CD4-positive, alpha-beta T cell treated with Interleukin-1 beta for 1 hour (primary cell): ENCODE results near the gene ATP2B3.

Source experiments
- DNase-seq, 2 donors: peaks; one replicate each; pipeline ENCODE4 v3.0.0-alpha.2; 2020 to 2022

The ATP2B3 gene

GRCh38 chrX:153539171-153539978, 21.9 kb downstream of the ATP2B3 start:
- peak; percentile 55 to 56 for DNase-seq

DNA sequence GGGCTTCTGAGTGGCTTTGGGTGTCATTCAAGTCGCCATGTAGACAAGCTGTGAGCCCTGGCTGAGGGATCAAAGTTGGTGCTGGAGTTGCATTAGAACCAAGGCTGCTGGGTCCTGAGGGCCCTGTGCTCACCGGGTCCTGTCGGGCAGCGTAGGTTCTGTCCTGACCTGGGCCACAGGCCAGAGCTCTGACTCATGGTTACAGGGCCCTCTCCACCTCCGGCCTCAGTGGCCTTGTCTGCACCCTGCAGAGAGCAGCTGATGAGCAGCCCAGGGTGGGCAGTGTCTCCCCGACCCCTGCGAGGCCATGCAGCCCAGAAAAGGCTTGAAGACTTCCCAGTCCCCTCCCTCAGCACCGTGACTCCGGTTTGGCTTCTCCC, 22.5 kb downstream of the ATP2B3 start:
- no peak for DNase-seq

- no peak for DNase-seq
Measured at GRCh38 chrX:153544727-153545126, 27.3 kb downstream of the ATP2B3 start.

- DNase-seq = no peak
Measured at GRCh38 chrX:153546386-153546785, 28.9 kb downstream of the ATP2B3 start.

DNA sequence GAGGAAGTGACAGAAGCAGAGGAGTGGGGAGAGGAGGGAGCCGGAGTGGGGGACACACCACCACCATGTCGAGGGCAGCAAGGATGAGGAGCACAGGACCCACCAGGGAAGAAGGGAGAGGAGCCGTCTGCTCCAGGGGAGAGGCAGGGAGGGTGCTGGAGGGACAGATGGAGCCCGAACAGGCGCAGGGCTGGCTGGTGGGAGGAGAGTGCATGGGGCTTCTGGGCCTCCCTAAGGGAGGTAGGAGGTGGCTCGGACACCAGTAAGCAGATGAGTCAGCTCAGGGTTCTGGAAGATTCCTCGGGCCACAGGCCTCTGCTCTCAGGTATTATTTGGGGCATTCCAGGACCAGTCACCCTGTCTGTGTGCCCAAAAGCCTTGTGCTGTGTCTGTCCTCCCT, 29.8 kb downstream of the ATP2B3 start:
- no peak for DNase-seq

DNA sequence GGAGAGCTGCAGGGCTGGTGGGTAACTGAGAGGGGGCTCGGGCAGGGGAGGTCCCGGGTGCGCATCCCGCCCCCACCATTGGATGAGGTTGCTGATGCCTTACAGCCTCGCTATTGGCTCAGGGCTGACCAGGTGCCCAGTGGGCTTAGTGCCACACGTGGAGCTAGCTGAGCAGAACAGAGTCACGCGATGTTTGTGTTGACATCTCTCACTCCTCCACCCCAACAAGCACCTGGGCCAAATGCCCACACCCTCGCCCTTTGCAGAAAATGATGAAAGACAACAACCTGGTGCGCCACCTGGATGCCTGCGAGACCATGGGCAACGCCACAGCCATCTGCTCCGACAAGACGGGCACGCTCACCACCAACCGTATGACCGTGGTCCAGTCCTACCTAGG, 31.8 kb downstream of the ATP2B3 start:
- DNase-seq = no peak

GRCh38 chrX:153549807-153550206, 32.4 kb downstream of the ATP2B3 start:
- no peak for DNase-seq

GRCh38 chrX:153551135-153551534, 33.7 kb downstream of the ATP2B3 start:
- DNase-seq = no peak

GRCh38 chrX:153554519-153555167, 37.2 kb downstream of the ATP2B3 start:
- DNase-seq = peak; percentile 59 to 61

- no peak for DNase-seq
Measured at GRCh38 chrX:153556767-153557166, 39.3 kb downstream of the ATP2B3 start.

DNA sequence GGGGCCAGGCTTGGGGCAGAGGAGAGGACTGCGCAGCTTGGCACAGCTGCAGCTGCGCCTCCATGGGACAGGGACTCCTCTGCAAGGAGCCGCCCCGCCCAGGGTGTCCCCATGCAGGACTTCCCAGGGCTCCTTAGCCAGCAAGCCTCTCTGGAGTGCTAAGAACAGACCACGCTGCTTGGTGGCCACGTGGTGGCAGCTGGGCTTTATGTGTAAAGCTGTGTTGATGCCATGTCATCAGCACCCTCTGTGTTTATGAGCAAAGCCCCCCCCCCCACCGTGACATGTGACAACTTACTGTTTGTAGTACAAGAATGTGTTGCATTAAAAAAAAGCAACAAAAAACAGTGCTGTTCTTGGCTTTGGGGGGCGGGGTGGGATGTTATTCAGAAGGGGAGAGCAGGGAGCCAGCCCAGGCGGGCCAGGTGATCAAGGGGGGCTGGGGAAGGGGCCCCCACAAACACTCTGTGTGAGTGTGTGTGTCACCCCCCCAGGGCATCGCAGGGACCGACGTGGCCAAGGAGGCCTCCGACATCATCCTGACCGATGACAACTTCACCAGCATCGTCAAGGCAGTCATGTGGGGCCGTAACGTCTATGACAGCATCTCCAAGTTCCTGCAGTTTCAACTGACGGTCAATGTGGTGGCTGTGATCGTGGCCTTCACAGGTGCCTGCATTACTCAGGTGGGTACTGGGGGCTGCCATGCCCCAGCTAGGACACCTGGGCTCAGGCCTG, 40.3 kb downstream of the ATP2B3 start:
- no peak for DNase-seq

GRCh38 chrX:153560000-153560399, 42.6 kb downstream of the ATP2B3 start:
- no peak for DNase-seq

GRCh38 chrX:153560466-153560865, 43.0 kb downstream of the ATP2B3 start:
- no peak for DNase-seq

GRCh38 chrX:153561337-153561736, 43.9 kb downstream of the ATP2B3 start:
- no peak for DNase-seq

- no peak for DNase-seq
Measured at GRCh38 chrX:153562546-153562945, 45.1 kb downstream of the ATP2B3 start.

GRCh38 chrX:153564047-153564606, 46.7 kb downstream of the ATP2B3 start:
- DNase-seq = no peak

- no peak for DNase-seq
Measured at GRCh38 chrX:153565996-153566580, 48.6 kb downstream of the ATP2B3 start.

GRCh38 chrX:153568451-153569011, 51.1 kb downstream of the ATP2B3 start:
- no peak for DNase-seq

GRCh38 chrX:153569475-153569874, 52.0 kb downstream of the ATP2B3 start:
- no peak for DNase-seq

DNA sequence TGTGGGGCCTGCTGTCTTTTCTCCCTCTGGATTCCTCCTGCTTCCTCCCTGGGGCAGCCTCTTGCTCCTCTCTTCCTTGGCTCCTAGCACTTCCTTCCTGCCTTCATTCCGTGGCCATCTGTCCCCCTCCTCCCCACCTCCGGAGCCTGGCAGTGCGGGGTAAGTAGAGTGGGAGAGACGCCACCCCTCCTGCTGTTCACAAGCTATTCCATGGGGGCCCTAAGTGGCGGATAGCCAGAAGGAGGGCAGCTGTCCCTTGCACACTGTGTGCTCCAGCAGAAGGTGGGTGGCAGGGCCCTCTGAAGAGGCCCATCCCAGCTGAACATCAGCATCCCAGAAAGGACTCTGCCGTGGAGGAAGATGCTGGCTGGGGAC, 54.1 kb downstream of the ATP2B3 start:
- no peak for DNase-seq

DNA sequence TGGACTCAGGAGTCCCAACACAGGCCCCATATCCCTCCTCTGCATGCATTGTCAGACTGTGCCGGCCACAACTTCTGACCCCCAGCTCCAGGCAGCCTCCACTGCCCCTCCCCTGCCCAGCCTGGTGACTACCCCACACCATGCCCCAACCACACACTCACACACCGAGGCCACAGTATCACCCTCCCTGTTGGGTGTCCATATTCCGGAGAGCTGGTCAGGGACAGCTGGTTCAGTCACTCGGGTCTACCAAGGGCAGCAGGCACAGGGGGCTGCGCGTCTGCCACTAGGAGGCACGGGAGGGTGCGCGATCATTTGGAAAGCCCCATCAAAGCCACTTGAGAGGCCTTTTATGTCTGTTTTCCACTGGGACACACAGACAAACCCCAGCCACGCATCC, 55.2 kb downstream of the ATP2B3 start:
- DNase-seq = no peak

GRCh38 chrX:153573984-153574383, 56.5 kb downstream of the ATP2B3 start:
- no peak for DNase-seq
